ENCODE measurements around the gene ARHGEF26.

The ARHGEF26 gene

DNA sequence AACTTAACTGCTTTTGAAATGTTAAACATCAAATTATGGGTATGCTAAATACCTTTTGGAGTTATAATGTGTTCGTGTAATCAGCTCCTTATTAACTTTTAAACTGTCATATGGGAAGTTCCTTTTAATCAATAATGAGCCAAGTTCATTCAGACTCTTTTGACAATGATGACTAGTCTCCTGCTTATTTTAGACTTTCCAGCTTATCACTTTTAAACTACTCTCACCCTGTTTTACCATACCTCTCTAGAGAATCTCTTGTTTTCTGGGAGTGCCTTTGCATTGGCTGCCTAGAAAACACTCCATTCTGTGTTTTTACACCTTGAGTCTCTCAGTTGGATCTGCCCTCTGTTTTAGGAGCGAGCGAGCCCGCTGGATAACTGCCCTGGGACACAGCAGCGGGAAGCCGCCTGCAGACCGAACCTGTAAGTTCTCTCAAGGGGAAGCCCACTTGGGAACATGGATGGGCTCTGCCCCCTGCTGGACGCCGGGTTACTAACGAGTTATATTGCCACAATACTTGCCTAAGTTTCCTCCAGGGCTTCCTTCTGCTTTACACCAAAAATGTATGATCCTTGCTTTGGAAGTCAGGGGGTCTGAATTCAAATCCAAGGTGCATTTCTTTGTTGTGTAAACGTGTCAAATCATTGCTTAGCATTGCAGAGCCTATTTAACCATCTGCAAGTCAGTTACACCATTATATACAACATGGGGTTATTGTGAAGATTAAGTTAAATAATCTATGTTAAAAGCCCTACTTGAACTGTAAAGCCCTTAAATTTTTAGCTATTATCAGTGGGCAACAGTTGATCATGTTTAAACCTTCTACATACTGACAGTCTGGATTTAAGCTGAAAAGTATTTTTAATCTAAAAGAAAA lies 131.8 kb downstream of the ARHGEF26 start:
- DNase-seq (ENCODE audit: low read depth): peak; percentile 49

DNA sequence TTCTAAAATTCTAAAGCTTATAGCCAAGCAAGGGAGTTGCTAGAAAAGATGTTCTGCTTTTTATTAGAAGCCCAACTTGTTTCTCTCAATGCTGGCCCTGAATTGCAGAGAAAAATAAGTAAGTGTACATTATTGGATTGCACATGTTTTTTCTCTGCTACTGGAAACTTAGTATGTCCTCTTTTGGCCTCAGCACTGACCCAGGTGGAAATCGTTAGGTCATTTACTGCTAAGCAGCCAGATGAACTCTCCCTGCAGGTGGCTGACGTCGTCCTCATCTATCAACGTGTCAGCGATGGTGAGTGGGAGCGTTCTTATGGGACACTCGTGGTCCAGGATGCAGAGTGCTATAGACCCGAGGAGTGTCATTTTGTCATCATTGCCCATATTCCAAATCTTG lies 133.3 kb downstream of the ARHGEF26 start:
- DNase-seq (ENCODE audit: low read depth): no peak

DNA sequence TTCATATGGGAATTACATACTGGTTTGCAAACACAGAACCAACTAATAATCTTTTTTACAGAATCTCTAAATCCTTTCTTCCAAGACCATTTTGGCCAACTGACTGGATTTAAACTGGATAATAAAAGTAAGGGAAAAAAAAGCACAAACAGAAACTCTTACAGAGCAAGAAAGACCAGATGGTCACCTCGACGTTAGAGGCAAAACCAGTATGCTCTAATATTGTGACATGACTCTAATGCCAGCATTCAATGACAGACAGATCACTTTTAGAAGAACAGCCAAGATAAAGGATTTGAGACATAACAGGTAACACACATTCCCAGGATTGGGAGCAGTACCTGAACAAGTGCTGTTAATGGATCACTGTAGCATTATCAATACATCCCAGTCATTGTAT lies 152.2 kb downstream of the ARHGEF26 start:
- DNase-seq (ENCODE audit: low read depth): no peak

DNA sequence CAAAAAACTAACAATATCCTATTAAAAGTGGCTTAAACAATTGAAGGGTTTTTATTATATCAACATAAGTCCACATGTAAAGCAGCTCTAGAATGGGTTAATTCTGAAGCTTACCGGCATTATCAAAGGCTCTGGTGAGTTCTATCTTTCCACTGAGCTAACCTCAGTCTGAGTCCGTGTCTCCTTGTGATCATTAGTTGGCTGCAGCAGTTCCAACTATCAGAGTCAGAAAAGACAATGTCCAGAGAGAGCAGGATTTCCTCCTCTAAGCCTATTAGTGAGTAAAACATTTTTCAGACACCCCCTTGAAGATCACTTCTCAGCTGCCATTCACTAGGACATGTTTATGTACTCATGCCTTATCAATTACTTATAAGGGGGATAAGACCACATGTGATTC lies 153.2 kb downstream of the ARHGEF26 start:
- no peak for DNase-seq (ENCODE audit: low read depth)

DNA sequence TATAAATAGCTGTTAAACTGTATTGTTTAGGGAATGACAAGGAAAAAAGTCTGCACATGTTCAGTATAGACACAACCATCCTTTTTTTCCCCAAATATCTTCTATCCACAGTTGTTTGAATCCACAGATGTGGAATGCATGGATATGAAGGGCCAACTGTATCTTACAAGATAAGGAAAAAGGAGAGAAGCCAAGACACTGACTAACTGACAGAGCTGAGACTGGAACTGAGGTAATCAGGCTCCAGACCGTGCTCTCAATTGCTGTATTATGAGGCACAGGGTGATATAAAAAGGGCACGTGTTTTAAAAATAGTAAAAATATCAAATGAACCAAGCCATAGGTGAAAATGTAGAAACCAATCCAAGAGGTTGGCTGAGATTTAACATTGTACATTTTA lies 154.1 kb downstream of the ARHGEF26 start:
- DNase-seq (ENCODE audit: low read depth): no peak

DNA sequence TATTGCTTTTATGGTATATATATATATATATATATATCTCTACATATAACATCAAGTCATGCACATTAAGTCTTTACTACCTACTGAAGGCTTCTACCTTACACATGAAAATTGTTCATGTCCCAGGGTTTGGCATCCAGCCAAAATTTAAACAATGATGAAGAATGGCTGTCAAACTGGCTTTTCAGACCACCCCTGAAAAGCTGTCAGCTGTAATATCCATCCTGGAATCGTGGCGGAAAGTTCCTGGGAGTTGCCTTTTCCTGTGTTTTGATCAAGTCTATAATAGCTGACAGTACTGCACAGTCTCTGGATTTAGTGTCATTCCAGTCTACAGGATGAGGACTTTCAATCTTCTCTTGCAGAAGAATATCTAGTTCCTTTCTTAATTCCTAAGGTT lies 154.8 kb downstream of the ARHGEF26 start:
- no peak for DNase-seq (ENCODE audit: low read depth)

DNA sequence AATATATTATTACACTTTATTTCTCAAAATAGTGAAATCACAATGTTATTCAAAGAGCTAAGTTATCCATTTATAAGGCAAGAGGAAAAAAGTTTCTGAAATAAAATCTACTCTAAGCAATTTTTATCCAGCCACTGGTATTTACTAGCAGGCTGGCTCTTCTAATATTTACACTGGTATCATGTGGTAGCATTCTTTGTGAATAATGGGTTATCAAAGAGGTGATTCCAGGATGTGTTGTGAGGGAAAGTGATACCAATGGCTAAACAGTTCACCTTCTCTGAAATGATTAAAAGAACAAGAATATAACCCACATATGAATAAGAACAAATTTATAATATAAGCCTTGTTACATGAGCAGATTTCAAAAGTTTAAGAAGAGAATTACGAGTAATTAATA lies 159.0 kb downstream of the ARHGEF26 start:
- no peak for DNase-seq (ENCODE audit: low read depth)

DNA sequence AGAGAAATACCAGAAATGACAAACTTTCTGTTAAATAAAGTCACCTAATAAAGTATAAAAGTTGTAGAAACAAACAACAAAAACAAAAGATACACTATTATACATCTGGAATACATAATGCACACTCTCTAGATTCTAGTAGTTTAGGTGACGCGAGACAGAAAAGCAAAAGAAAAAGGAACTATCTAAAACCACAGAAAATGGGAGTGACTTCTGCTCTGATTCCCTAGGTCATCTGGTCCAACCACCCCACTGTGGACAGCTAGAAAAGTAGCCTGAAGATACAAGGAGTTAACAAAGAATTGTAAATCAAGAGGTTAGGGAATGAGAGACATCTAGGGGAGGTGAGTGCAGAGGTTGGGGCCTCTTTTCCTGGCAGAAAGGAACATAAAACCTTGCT lies 164.0 kb downstream of the ARHGEF26 start:
- no peak for DNase-seq (ENCODE audit: low read depth)

DNA sequence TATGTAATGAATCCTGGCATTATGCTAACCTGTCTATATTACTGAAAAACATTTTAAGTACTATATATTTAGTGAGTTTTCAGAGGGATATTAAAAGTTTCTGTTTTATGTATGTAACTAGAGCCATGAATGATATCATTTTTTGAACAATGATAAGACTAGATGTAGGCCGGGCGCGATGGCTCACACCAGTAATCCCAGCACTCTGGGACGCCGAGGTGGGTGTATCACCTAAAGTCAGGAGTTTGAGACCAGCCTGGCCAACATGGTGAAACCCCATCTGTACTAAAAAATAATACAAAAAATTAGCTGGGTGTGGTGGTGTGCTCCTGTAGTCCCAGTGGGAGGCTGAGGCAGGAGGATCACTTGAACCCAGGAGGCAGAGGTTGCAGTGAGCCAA lies 169.0 kb downstream of the ARHGEF26 start:
- DNase-seq (ENCODE audit: low read depth): no peak

DNA sequence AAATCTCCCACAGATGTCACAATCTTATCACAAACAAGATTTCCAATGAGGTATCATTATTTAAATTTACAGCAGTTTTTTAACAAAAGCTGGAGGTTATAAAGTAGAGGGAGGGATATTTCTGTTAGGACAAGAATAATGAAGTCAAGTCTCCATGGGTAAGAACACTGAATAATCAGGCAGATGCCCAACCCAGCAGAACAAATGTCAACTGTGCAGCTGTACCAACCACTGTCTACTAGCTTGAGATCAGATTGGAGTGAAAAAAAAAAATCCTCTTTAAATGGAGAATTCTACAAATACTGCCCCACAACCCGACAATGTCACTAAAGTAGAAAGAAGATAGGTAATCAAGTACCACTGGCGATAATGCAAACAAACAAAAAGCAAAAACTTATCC lies 172.8 kb downstream of the ARHGEF26 start:
- no peak for DNase-seq (ENCODE audit: low read depth)

DNA sequence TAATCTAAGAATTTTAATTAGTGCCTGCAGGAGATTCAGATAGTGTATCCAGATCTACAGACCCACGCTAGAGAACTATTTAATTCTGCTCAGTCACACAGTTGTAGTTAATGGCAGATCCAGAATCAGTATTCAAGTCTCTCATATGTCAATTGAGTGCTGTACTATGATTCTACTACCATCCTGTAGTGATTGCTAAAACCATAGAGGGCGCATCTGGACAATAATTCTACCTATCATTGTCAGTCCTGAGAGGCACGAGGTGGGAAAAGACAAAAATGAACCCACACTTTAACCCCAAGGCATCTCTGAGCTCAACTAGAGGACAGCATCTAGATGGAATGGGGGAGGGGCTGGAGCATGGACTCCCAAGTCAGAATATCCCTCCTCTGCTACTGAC lies 180.4 kb downstream of the ARHGEF26 start:
- no peak for DNase-seq (ENCODE audit: low read depth)

DNA sequence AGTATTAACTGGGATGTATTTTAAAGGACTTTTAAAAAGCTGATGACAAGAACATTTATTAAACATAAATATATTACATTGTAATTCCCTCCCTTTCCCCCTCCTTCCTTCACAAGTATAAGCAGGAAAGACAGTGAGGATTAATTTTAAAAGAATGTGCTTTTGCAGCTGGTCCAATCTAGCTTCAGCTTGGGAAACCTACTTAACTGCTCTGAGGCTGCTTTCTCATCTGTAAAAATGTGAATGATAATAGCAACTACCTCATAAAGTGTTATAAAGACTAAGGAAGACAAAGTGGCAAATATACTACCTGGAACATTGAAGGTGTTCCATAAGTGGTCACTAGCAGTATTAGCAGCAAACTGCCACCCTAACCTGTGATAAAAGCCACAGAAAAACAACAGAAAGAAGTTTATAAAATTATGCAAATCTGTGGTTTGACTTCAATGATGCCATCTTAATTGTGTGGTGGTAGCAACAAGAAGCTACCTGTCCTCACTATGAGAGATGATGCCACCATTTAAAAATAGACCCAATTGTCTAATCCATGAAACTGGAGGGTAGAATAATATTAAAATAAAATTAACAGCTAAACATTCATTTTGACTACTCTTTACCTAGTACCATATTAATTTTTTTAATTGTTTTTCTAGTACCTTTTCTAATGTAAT lies 183.1 kb downstream of the ARHGEF26 start:
- no peak for DNase-seq (ENCODE audit: low read depth)

DNA sequence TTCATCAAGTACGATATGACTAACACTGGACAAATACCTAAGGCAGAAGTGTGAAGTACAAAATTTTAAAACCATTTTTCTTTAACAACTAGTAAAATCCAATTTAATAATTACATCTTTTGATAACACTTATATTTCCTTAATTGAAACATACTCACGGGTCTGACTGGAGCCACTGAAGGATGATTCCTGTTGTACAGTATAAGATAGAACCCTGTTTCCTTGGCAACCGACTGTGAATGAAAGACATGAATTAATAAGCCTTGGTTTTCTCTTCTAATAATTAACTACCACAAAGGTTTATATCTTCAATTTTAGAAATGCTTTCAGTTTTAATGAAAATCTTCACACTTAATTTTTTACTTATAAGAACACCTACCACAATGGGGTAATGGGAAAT lies 183.7 kb downstream of the ARHGEF26 start:
- no peak for DNase-seq (ENCODE audit: low read depth)

DNA sequence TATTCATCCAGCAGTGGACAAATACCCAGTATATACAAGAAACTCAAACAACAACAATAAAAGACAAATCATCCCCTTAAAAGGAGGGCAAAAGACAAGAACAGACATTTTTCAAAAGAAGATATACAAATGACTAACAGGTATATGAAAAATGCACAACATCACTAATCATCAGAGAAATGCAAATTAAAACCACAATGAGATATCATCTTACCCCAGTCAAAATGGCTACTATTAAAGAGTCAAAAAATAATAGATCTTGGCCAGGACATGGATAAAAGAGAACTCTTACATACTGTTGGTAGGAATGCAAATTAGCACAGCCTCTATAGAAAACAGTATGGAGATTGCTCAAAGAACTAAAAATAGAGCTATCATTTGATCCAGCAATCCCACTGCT lies 186.2 kb downstream of the ARHGEF26 start:
- no peak for DNase-seq (ENCODE audit: low read depth)
